GM21360 (cell line): ENCODE results near the gene CUEDC2.
"Not testable (repeated sequence)": the region's sequence is repeated elsewhere in the genome, so short reads cannot be mapped to it uniquely, and the experiment has no call there.

ENCODE experiments used
- ATAC-seq: cut with Tn5 transposase; IDR thresholded peaks from one replicate; pipeline ENCODE4 v1.9.1; 2021; ENCODE audit warnings: mild to moderate bottlenecking, moderate library complexity; ENCODE audit not compliant: unreplicated experiment

Gene CUEDC2

GRCh38 chr10:102454662-102455487, 22.5 kb upstream of the CUEDC2 start:
- ATAC-seq = not testable (repeated sequence)

GRCh38 chr10:102453502-102453901, 21.1 kb upstream of the CUEDC2 start:
- ATAC-seq = no peak

DNA sequence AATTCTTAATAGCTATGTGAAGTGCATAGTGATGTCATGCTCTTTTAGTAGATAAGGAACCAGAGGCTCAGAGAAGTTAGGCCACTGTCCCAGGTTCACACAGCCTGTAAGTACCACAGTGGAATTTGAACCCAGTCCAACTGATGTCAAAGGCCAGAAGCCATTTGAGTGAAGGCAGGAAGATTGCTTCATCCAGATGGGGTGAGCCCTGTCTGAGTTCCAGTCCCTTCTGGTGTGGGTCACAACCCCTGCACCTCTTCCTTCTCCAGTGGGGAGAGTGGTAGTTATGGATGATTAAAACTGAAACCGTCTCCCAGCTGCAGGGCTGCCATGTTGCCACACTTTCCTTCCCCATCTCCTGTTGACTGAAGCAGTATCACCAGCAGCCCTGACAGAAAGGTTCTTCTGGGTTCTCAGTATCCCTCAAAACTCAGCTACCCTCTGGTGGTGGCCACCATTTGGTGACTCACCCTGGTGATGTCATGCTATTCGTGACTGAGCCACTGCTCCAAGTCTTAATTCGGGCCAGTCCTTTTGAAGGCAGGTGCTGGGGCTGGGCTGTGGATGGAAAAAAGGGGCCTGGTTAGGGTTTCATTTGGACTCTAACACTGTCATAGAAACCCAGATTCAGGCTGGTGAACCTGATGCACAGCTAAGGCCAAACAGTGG, 20.4 kb upstream of the CUEDC2 start:
- no peak for ATAC-seq

GRCh38 chr10:102451105-102451969, 19.0 kb upstream of the CUEDC2 start, which contains the start of gene C10orf95:
TSS of gene C10orf95 (minus strand) at chr10:102451543. CDS start at chr10:102451093, 450 bp downstream.
- no peak for ATAC-seq

GRCh38 chr10:102450374-102451104, 18.2 kb upstream of the CUEDC2 start:
- ATAC-seq = peak; percentile 65

- ATAC-seq = no peak
Observed at GRCh38 chr10:102450124-102450373, 17.7 kb upstream of the CUEDC2 start.

DNA sequence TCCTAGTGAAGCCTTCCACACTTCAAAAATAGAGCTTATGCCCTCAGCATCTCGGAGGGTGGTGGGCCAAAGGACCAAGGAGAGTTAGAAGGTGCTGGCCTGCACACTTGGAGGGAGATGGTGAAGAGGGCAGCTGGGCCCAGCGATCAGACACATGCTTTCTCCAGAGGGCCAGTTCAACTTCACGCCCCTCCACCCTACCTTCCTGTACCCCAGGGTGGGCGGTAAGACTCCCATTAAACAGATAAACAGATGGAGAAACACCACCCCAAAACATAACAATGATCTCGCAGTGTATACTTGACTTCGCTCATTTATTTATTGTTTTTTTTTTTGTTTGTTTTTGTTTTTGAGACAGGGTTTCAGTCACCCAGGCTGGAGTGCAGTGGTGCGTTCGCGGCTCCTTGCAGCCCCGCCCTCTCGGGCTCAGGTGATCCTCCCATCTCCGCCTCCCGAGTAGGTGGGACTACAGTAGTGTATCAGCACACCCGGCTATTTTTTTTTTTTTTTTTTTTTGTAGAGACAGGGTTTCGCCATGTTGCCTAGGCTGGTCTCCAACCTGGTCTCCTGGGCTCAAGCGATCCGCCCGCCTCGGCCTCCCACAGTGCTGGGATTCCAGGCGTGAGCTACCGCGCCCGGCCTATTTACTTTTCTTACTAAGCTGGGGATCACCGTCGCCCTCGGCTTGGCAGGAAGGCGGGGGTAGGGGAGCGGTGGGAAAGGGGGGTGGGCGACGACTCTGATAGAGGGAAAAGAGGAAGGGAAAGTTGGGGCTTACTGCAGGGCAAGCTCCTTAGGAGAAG, 17.1 kb upstream of the CUEDC2 start:
- peak; percentile 49 for ATAC-seq

DNA sequence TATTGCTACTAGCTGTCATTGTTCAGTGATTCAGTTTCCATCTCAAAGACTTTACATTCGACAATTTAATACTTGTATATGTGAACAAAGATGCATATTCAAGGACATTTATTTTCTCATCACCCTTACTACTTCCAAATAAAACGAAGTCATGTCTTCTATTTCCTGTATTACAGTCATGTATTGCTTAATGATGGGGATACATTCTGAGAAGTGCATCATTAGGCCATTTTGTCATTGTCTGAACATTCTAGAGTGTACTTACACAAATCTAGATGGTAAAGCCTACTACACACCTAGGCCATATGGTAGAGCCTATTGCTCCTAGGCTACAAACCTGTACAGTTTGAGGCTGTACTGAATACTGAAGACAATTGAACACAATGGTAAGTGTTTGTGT, 12.5 kb upstream of the CUEDC2 start:
- ATAC-seq = no peak

GRCh38 chr10:102438374-102438773, 6.0 kb upstream of the CUEDC2 start:
- no peak for ATAC-seq

DNA sequence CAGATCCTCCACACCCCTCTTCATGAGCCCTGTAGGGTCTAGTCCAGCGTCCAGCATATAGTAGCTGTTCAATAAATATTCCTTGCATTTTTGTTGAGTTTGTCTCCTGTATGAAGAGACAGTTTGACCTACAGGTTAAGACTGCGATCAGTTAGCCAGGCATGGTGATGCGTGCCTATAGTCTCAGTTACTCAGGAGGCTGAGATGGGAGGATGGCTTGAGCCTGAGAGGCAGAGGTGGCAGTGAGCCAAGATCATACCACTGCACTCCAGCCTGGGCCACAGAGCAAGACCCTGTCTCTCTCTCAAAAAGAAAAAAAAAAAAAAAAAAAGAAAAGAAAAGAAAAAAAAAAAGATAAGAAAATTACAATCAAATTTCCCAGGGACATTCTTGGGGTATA, 5.1 kb upstream of the CUEDC2 start:
- no peak for ATAC-seq

DNA sequence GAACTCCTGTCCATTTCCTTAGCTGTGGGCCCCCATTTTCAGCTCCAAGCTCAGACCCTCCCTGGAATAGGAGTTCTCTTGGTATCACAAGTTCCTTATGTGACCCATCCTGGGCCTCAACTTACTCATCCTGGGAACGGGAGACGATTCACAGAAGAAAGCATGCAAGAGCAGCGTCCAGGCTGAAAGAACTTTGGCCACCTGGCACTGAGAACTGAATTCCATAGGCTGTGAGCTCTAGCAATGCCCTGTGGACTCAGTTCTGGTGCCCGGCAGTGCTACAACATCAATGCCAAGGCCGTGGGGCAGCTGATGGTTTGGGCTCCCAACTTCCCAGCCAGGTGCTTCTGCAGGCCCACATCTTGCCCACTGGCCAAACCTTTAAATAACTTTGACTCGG, 3.9 kb upstream of the CUEDC2 start:
- no peak for ATAC-seq

DNA sequence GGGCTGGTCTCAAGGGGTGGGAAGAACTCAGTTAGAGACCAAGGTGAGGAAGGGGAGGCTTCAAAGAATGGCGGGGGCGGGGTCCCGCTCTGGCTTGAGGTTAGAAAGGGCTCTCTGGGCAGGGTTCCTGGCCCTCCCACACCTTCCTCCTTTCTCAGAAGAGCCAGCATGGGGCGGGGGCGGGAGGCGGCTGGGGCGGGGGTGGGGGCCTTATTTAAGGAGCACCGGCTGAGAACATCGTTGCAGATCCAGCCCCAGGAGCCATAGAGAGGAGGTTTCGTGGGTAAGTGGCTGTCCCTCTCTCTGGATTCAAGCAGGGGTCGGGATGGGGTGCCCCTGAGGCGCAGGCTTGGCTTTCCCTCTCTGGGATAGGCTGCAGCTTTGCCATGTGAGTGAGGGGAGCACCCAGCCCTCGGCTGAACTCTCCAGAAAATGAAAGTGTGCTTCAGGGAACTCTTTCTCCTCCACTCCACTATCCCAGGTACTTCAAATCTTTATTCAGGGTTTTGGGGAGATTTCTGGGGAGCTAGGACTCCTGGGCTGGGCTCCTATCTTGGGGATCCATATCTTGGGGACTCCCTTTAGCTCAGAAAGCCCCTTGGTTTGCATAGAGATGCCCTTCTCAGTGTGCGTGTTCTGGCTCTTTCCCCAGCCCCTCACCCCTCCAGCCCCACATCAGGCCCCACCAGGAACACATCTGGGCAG, 3.3 kb upstream of the CUEDC2 start:
- no peak for ATAC-seq

- no peak for ATAC-seq
Observed at GRCh38 chr10:102435133-102435497, 2.7 kb upstream of the CUEDC2 start.

DNA sequence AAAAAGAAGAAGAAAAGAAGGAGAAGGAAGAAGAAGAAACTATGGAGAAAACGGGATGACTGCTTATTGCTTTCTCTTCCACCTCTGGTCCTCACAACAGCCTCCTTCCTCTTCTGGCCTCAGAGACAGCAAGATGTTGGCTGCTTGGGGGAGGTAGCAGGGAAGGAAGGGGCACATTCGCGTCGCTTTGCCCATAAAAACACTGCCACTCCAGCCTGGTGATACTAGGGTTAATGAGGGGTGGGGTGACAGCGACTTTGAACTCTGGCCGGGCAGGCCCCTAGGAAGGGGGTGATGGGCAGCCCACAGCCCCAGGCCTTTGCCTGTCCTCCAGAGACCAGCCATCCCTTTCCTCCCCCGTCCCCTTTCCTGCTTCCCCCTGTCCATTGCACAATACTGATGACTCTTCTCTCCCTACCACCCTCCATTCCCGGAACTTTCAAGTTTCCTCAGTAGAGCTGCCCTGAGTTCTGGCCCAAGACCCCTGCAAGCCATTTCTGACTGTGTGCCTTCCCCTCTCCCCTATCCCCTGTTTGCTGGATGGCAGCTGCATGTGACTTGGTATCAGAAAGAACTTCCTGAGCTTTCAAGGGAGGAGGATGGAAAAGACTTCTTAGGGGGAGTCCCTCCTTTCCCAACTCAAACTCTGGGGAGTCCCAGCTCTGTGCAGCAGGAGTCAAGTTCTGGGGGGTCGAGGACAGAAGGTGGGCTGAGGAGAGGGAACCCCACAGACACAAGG, 2.2 kb upstream of the CUEDC2 start:
- ATAC-seq = no peak

GRCh38 chr10:102433619-102434046, 1.3 kb upstream of the CUEDC2 start:
- ATAC-seq = no peak

GRCh38 chr10:102431452-102432124, 786 bp downstream of the CUEDC2 start:
- ATAC-seq = no peak

DNA sequence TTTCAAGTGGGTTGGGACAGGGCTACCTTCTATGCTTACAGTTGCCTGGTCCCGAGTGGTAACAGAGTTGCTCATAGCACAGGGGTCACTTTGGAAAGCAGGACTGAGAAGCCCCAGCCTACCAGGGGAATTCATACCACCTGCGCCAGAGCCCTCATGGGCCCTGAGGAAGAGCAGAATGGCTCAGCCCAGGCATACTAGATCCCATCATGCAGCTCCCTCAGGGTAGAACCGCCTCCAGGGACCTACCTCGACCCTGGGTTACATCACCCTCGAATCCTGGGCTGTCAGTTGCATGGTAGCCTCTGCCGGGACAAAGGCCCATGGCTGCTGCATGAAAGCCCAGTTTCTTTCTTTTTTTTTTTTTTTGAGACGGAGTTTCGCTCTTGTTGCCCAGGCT, 2.9 kb downstream of the CUEDC2 start:
- ATAC-seq = no peak

DNA sequence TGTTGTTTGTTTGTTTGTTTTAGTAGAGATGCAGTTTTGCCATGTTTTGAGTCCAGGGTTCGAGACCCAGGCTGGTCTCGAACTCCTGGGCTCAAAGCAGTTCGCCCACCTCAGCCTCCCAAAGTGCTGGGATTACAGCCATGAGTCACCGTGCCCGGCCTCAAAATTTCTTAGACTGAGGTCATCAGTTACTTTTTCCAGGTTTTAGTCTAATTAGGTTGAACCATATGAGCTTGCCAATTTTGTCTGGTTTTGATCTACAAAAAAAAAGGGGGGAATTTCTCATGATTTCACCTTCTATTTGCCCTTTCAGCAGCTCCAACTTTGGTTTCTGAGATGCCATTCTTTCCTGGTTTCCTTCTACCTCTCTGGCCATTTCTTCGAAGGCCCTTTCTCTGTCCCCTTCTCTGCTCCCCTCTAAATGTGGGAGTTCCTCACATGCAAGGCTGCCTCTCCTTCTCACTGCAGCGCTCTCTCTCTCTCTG, 5.5 kb downstream of the CUEDC2 start:
- no peak for ATAC-seq
